ENCODE data around the gene ZNF444. TPM values are rescaled to one million over a fixed set of nuclear protein-coding genes. Genes with fewer than 3 reads are reported as not detected.

ZNF444 gene
- polyA plus RNA-seq, 3 donors, result 2.7 to 6.9 (median 3.5) TPM

- Mint-ChIP-seq H3K4me1 (peaks cover 5% of the 10 kb centered on the region), H3K4me3 (no peak overlapping the region), H3K27me3 (ENCODE audit: low read depth in 3 of 3) (no peaks in the 10 kb centered on the region), H3K9me3 (peaks cover 0 to 6% (median 0%) of the 10 kb centered on the region in 7 donors), H3K27ac (peak overlapping the region in 1 of 7 donors; percentile 16), H3K36me3 (peaks cover 26% of the 10 kb centered on the region in 2 donors)
- no peaks in the 10 kb centered on the region for H3K79me2 ChIP-seq (ENCODE audit: insufficient read depth, low read length)
- no peak overlapping the region for H3K9ac ChIP-seq (ENCODE audit: insufficient read depth, low read length, poor library complexity, severe bottlenecking)
- no peak overlapping the region for H3K4me3 ChIP-seq (replicated peaks in 1 of 3; ENCODE audit: low read depth in 2 of 3, low read length in 3 of 3)
- no peaks in the 10 kb centered on the region for H4K20me1 ChIP-seq (ENCODE audit: insufficient read depth, low read length)
- 90% methylated on average over 11 of the region's 16 CpGs for WGBS (ENCODE audit: insufficient coverage)
- H3K9me3 ChIP-seq (replicated peaks in 1 of 2; ENCODE audit: control insufficient read depth in 1 of 2, insufficient read depth in 1 of 2, low read length in 2 of 2), result no peaks in the 10 kb centered on the region
- no peak overlapping the region for H2AFZ ChIP-seq (ENCODE audit: insufficient read depth, low read depth, low read length, poor library complexity, severe bottlenecking)
- H3K27ac ChIP-seq (ENCODE audit: low read depth in 1 of 2, low read length in 2 of 2), result no peak overlapping the region
- no peak for DNase-seq
- H3K27me3 ChIP-seq (ENCODE audit: control insufficient read depth in 2 of 2, insufficient read depth in 2 of 2, low read length in 2 of 2), result no peaks in the 10 kb centered on the region
- no peaks in the 10 kb centered on the region for H3K4me1 ChIP-seq (ENCODE audit: control insufficient read depth in 1 of 2, insufficient read depth in 2 of 2, low read length in 2 of 2)
- H3K36me3 ChIP-seq (replicated peaks in 1 of 2; ENCODE audit: control insufficient read depth in 1 of 2, insufficient read depth in 2 of 2, low read length in 2 of 2), result peaks cover 2 to 27% of the 10 kb centered on the region in 2 donors
- H3K4me2 ChIP-seq (replicated peaks; ENCODE audit: extremely low read depth, low read length, poor library complexity, severe bottlenecking), result no peak overlapping the region
- intact Hi-C loops (cut with micrococcal nuclease), result loop anchor here in 1 of 2 donors (10.0 kb wide), 1 partner anchor 53 kb away; no protein-coding TSS in a partner anchor
- no peak for TF ChIP-seq CTCF (IDR thresholded peaks at IDR 0.05)
Measured at GRCh38 chr19:56158170-56158757, 17.2 kb downstream of the ZNF444 start.

GRCh38 chr19:56159009-56159559 lies 18.0 kb downstream of the ZNF444 start:
- H2AFZ ChIP-seq (ENCODE audit: insufficient read depth, low read depth, low read length, poor library complexity, severe bottlenecking), result no peak overlapping the region
- no peak for TF ChIP-seq CTCF (IDR thresholded peaks at IDR 0.05)
- Mint-ChIP-seq H3K27me3 (ENCODE audit: low read depth in 3 of 3) (peaks cover 0 to 2% (median 0%) of the 10 kb centered on the region in 3 donors), H3K36me3 (peaks cover 26% of the 10 kb centered on the region in 2 donors), H3K4me1 (peaks cover 5% of the 10 kb centered on the region), H3K9me3 (peaks cover 0 to 6% (median 0%) of the 10 kb centered on the region in 7 donors), H3K4me3 (no peak overlapping the region), H3K27ac (no peak overlapping the region)
- 95% methylated on average over 8 of the region's 9 CpGs for WGBS (ENCODE audit: insufficient coverage)
- no peaks in the 10 kb centered on the region for H3K79me2 ChIP-seq (ENCODE audit: insufficient read depth, low read length)
- H3K4me2 ChIP-seq (replicated peaks; ENCODE audit: extremely low read depth, low read length, poor library complexity, severe bottlenecking), result no peak overlapping the region
- H3K9me3 ChIP-seq (replicated peaks in 1 of 2; ENCODE audit: control insufficient read depth in 1 of 2, insufficient read depth in 1 of 2, low read length in 2 of 2), result no peaks in the 10 kb centered on the region
- H3K4me1 ChIP-seq (ENCODE audit: control insufficient read depth in 1 of 2, insufficient read depth in 2 of 2, low read length in 2 of 2), result no peaks in the 10 kb centered on the region
- H3K36me3 ChIP-seq (replicated peaks in 1 of 2; ENCODE audit: control insufficient read depth in 1 of 2, insufficient read depth in 2 of 2, low read length in 2 of 2), result peaks cover 2 to 27% of the 10 kb centered on the region in 2 donors
- H3K4me3 ChIP-seq (replicated peaks in 1 of 3; ENCODE audit: low read depth in 2 of 3, low read length in 3 of 3), result no peak overlapping the region
- peaks cover 0 to under 1% of the 10 kb centered on the region in 2 donors for H3K27me3 ChIP-seq (ENCODE audit: control insufficient read depth in 2 of 2, insufficient read depth in 2 of 2, low read length in 2 of 2)
- intact Hi-C loops (cut with micrococcal nuclease), result loop anchor here in 1 of 2 donors (10.0 kb wide), 1 partner anchor 54 kb away; no protein-coding TSS in a partner anchor
- H4K20me1 ChIP-seq (ENCODE audit: insufficient read depth, low read length), result no peaks in the 10 kb centered on the region
- no peak overlapping the region for H3K27ac ChIP-seq (ENCODE audit: low read depth in 1 of 2, low read length in 2 of 2)
- DNase-seq, result no peak
- no peak overlapping the region for H3K9ac ChIP-seq (ENCODE audit: insufficient read depth, low read length, poor library complexity, severe bottlenecking)
